ELF-1 (cell line): Measurements from ENCODE around the gene FRMD8.

Experiments used
- DNase-seq: peaks from one replicate; pipeline ENCODE4 v3.0.0-alpha.2; 2016; ENCODE audit warnings: low read depth, low spot score

Gene FRMD8

GRCh38 chr11:65454311-65454695, 67.9 kb downstream of the FRMD8 start:
- no peak for DNase-seq

GRCh38 chr11:65454696-65455456, 68.4 kb downstream of the FRMD8 start:
- peak; percentile 97 for DNase-seq

GRCh38 chr11:65456418-65456817, 70.0 kb downstream of the FRMD8 start:
- DNase-seq: no peak

- peak; percentile 90 for DNase-seq
Observed at GRCh38 chr11:65459552-65459951, 73.1 kb downstream of the FRMD8 start.
